ENCODE measurements around the gene TRIO.

Gene TRIO

DNA sequence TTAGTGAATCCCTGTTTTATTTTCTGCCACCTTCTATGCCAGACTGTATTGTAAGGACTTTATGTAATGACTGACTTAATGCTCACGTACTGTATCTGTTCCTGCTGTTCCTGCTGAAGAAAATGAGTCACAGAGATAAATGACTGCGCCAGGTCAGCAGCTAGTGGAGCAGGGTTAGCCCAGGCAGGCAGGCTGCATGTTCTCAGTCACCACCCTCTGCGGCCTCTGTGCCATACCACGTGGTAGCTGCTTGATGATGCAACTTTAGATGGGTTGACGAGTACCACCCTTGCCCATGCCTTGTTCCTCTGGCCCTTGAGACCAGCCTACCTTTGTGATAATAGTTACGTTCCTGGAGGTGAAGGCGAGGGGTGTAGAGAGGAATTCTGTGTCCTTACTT lies 161.9 kb downstream of the TRIO start:
- no peak for DNase-seq

DNA sequence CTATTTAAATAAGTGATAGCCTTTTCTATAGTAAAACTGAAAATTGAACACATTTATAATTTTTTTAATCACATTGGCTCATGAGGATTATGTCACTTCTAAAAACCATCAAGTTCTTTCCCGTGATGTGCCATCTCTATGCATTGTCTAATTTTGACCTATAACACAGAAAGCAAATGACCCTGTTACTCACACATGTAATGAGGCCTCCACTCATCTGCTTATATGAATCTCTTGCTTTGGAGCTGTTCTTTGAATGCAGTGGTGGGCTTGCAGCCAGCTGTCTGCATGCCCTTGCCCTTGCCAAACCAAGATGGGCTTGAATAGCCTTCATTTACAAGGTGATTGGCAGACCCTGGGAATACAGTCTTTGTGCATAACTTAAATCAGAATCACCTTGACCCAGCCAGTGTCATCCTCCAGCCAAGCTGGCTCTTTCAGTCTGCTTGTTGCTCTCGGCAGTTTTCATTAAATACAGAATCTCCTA lies 163.2 kb downstream of the TRIO start:
- DNase-seq: no peak

DNA sequence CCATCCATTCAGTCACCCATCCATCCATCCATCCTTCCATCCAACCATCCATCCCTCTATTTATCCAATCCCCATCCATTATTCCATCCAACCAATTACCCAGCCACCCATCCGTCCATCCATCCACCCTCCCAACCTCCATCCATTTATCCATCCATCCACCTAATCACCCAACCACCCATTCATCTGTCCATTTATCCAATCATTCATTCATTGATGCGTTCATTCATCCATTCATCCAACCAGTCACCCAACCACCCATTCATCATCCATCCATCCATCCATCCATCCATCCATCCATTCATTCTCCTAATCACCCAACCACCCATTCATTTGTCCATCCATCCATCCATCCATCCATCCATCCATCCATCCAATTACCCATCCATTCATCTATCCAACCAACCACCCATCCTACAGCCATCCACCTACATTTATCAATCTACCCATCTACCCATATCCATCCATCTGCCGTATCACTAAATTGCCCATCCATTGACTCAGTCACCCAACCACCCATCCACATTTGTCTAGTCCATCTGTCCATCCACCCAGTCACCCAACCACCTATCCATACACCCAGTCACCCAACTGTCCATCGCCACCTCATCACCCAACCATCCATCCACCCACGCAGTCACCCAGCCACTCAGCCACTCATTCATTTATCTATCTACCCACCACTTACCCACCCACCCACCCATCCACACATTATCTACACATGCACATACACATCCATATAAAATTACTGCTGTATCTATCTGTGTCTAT lies 165.4 kb downstream of the TRIO start:
- no peak for DNase-seq

DNA sequence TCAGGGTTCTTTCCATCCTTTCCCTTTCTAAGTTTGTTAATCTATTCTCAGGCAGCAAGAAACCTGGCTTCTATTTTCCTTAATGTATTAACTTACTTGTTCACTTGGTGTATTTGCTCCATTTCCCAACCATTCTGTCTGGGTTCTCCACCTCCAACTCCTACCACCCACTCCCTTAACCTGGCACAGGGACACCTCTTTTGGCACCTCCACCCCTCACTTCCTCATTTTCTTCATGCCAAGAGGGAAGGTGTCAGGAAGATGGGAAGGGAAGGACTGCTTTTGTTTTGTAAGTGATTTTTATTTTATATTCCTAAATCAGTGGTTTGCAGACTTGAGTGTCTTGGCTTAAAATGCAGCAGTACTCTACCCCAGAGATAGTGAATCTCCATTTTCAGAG lies 166.1 kb downstream of the TRIO start:
- DNase-seq: no peak

DNA sequence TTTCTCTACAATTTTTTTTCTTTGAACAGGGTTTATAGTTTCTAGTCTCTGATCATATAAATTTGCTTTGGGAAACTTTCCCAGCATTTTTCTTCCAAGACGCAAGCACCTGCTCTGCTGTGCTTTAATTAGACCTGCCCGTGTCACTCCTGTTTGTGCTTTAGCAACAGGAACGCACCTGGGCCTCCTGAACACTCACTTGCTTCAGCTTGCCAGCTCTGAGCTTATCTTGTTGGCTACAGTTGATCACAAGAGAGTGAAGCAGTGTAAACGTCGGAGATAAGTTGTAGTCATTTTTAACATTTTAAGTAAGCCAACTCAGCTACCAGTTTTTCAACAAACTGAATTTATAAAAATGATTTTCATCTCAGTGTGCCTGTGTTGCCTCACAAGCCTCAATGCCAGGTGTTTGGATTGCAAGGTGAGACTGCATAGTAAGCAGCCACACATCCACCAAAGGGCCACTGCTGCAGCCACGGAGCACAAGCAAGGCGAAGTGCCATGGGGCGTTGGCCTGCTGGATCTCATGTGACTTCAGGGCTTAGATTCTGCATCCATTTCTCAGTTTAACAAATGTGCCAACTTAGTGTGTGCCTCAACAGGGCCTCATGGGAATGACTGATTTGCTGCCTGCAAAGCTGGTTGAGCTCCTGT lies 166.9 kb downstream of the TRIO start:
- no peak for DNase-seq

DNA sequence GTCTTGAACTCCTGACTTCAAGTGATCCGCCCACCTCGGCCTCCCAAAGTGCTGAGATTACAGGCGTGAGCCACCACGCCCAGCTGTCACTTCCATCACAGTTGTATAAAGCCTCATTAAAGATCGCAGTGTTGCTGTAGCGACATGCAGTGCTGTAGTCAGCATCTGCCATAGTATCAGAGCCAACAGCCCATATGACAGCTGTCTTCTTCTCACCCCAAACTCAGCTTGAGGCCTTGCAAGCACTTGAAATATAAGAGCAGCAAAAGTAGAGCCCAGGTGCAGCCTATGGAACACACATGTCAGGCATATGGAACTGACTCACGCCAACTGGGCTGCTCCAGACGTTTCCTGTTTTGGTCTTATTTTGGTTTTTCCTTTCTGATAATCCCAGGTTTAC lies 167.8 kb downstream of the TRIO start:
- no peak for DNase-seq

DNA sequence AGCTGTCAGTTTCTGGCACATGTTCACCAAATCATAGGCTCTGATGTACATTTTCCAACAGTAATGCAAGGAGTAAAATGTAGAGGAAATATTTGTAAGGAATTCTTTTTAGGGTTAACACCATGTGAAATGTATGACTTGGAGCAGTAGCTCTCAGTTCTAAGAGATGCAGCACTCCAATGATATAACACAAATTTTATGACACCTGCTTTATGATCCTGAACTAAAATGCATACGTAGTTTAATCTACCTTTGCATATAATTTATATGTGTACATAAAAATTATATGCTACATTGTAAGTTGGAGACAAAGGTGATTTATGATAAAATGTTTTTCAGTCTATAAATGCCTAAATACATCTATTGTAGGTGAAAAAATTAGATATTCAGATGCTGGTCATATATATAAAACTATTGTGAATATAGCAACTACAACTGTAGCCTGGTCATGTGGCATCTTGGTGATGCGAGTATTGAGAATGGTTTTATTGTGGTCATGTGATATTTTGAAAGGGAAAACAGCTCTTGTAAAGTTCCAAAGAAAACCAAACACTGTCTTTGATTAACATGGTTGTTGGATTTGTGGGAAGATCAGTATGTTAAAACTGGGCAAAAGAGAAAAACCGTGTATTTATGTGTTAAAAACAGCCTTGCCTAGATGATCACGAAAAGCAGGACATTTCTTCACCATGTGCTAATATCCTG lies 171.0 kb downstream of the TRIO start:
- DNase-seq: no peak

DNA sequence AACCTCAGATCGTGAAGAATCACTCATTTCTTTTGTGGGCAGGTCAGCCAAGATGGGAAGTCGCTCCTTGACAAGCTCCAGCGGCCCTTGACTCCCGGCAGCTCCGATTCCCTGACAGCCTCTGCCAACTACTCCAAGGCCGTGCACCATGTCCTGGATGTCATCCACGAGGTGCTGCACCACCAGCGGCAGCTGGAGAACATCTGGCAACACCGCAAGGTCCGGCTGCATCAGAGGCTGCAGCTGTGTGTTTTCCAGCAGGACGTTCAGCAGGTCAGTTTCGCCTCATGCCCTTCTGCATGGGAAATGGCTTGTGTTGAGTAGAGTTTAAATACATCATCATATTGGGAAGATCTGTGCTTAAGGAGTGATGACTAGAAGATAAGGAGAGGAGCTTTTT lies 173.3 kb downstream of the TRIO start:
- no peak for DNase-seq

DNA sequence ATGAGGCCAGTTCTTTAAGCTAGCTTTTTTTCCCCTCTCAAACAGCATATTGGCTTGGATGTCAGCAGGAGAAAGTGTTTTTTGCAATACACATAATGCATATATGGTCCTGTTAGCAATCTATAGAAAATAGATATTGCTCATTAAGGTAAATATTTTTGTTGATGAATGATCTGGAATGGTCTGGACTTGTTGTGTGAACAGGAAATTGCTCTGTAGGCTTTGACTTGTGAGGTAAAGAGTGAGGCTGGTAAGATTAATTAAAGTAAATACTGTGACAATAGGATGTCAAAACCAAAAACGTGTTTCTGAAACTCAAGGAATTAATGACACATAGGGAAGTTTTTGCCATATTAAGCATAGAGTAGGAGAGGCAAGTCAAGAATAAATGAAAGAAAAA lies 176.0 kb downstream of the TRIO start:
- DNase-seq: no peak

DNA sequence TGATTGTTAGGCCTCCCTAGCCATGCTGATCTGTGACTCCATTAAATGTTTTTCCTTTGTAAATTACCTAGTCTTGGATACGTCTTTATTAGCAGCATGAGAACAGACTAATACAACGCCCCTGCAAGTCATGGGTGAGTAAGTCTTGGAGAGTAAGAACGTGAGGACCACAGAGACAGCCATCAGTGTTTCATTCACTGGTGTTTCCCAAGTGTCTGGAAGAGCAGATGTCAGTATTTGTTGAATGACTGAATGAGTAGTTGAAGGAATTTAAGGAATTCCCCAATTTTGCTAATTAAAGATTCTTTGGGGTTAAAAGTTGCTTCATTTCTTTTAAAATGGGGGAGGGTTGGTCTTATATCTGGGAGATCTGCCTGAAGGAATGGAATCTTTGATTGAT lies 178.8 kb downstream of the TRIO start:
- no peak for DNase-seq

DNA sequence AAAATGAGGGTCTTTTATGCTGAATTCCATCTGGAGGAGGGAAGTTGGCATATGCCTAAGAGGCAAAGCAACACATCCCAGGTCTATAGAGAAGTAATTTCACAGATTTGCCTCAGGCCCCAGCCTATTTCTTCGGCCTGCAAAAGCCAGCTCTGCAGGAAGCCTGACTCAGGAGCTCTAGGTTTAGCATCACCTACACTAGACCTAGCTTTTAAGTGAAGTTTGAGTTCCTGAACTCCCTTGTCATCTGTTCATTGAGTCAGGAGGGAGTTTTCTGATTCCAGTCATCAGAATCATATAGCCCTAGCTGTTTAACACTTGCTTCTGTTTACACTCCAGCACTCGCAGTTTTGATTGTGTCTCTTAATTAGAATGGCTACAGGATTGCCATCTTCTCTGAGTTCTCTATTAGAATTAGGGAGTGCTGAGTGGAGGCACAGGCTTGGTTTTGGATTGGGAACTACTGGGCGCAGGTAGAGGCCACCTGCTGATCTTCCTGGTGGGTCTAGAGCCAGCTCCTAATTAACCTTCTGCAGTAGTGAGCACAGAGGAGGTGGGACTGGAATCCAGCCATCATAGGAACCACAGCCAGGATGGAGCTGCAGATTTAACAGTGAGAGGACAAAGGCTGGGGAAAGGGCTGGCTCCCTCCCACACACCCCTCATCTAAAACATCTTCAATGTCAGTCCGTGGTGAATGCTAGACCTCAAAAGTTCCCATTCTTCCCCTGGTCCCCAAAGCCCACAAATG lies 179.5 kb downstream of the TRIO start:
- DNase-seq: no peak

DNA sequence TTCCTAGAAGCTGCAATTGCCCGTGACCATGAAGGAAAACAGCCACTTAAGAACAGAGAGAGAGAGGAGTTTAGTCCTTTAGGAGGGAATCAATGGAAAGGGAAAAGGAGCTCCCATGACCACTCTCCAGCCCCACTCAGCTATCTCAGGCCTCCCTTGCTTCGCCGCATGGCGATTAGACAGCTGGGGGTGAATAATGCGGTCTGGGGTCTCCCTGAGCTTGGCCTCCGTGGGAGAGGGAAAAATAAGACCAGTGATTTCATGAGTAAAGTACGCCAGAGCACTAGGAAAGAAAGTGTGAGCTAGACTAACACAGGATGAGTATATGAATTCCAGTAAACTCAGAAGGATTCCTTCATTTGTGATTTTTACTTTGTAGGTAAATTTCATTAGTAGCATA lies 180.3 kb downstream of the TRIO start:
- no peak for DNase-seq

DNA sequence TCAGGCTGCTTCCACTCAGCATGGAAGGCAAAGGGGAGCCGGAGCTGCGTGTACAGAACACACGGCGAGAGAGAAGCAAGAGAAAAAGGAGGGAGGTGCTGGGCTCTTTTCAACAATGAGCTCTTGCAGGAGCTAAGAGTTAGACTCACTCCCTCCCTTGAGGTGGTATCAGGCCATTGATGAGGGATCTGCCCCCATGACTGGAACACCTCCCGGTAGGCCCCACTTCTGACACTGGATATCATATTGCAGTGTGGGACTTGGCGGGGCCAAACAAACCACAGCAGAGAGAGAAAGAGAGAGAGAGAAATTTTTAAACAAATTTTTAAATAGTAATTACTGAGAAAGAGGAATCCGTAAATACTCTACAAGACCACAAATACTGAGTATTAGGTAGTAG lies 182.2 kb downstream of the TRIO start:
- DNase-seq: no peak

DNA sequence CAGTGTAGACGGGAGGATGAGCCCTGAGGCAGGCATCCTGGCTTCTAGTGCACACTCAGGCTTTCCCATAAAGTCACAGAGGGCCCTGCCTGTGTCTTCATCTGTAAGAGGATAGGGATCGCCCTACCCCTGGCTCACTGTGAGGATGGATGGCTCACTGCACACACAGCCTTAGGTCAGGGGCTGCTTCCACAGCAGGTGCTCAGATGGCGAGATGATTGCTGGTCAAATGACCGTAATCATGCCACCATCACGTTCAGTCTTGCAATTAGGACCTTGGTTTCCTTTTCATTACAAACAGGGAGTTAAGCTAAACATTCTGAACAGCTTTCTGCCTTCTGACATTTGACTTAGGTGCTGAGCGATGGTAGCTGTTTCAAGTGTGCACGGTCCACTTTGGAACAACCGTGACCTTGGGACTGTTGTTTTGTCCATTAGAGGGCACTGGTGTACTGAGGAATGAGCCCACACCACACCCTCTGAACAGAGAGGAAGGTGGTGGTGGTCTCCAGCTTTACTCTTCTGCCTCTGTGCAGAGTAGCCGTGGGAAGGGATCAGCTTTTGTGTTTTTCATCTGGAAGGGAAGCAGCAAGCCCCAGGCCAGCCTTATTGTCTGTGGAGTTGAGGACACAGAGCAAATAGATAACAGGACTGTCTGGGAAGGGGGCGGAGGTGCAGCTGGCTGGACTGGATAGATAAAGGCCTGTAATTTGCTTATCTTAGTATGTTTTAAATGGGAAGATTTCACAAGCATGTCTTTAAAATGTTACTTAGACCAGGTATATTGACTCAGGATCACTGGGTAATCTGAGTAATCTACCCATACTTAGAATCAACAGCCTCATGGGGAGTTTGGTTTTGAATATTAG lies 183.1 kb downstream of the TRIO start:
- DNase-seq: no peak

DNA sequence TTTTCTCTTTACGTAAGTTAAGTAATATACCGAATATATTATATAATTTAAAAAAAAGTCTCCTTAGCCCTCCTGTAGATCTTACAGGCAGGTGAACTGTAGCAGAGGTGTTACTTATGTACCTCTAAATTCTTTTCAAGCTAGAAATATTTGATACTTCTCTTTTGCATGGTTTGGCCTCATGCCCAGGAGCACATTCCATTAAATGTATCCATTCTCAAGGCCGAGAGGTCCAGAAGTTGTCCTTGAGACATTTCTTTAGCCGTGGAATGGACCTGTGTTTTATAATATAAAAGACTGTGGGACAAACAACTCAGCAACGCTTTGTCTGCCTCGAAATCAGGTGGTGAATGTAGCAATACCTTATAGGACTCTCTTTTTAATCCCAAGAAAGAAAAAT lies 184.5 kb downstream of the TRIO start:
- DNase-seq: no peak

DNA sequence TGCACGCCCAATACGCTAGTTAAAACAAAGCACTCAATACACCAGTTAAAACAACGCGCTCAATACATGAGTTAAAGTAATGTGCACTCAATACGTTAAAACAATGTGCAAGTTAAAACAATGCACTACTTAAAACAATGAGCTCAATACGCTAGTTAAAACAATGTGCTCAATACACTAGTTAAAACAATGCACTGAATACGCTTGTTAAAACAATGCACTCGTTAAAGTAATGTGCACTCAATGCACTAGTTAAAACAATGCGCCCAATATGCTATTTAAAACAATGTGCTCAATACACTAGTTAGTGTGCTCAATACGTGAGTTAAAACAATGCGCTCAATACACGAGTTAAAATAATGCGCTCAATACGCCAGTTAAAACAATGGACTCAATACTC lies 185.0 kb downstream of the TRIO start:
- no peak for DNase-seq

DNA sequence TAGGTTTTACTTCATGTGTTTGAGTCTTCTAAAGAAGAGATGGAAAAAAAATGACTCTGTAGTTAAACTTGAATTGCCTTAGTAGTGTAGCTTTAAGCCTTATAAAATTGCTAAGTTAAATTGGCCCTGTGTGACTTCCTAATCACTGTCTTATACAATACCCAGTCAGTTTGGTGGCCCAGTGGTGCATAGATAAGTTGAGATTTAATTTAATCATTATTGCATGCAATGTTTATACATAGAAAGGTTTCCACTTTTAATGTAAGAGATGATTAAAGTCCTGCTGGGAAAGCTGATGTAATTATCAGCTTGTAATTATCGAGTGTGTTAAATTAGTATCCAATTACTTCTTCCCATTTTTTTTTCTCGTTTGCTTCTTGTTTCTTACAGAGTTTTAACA lies 187.1 kb downstream of the TRIO start:
- DNase-seq: no peak

DNA sequence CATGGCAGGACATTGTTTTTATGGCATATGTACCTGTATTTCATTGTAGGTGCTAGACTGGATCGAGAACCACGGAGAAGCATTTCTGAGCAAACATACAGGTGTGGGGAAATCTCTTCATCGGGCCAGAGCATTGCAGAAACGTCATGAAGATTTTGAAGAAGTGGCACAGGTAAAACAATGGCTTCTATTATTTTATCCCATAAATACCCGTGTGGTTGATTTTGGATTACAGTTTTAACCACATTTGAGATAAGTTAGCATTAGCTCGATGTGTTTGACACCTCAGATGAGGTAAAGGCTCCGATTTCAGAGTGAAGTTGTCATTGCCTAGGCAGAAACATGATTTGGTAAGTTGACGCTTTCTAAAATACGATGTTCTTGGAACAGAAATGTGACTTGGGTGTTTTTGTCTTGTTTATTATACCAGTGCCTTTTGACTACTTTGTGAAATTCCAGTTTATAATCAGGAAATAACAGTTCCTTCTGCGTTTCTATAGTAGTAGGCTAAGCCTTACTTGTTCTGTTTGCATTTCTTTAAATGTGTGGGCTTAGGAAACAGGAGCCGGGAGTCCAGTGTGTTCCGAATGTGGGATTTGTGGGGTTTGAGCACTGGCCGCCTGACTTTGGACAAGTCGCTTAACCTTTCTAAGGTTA lies 187.7 kb downstream of the TRIO start:
- no peak for DNase-seq

DNA sequence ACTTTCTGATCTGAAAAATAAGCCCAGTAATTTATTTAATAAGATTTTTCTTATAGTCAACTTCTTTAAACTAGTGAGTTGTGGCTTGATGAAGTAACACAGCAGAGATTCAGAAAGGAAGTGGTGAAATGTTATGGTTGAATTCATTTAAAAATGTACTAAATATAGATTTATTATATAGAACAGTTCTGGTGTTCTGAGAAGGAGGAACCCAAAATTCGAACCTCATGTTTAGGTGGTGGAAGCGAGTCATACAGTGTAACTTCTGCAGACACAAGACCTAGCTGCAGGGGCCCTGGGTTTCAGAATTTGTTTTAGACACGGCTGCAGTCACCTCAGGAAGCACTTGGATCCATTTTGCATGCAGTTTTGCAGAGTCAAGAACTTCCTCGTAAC lies 188.2 kb downstream of the TRIO start:
- no peak for DNase-seq

DNA sequence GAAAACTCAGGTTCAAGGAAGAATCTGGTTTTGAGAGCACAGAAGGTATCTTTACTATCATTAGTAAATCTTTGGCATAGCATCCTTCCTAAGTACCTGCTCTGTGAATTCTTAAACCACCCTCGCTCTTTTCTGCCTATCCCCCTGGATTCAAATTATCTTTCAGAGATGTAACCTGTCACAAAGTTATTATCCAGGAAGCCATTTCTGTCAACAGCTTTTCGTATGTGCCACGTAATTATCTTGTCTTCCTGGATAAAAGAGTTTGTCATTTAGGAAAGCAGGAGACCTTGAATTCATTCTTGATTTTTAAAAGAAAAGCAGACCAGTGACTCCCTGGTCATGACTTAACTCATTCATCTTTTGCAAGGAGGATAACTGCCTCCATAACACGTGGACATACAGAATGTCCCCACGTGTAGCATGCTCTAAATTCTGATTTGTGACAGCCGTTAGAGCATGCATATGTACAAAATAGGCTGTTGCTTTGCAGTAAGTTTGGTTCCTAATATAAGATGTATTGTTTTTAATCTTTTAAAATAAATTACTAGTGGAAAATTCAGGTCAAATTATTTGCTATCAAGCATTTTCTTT lies 189.0 kb downstream of the TRIO start:
- DNase-seq: no peak

DNA sequence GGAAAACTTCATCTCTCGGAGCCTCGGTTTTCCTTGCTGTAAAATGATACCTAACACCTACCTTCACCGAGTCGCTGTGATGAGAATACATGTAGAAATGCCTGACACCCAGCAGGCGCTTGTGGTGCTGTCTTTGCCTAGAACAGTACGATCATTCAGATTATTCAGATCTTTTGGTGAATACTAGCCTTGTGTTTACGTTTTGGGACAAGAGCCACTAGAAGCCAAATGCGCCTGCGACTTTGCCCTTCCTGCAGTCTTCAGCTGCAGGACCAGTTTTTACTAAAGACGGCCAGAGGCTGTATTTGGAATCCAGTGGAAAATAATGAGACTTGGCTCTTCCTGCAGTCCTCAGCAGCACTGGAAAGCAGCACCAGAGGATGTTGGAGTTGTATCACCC lies 189.6 kb downstream of the TRIO start:
- no peak for DNase-seq

Data from stimulated activated CD4-positive, alpha-beta T cell treated with anti-CD3 and anti-CD28 coated beads, Interleukin-1b, Interleukin-23, amount 100 ng/mL, for 48 hours (primary cell).